ENCODE results near the gene PRKCE.
"Not testable (repeated sequence)": the region's sequence is repeated elsewhere in the genome, so short reads cannot be mapped to it uniquely, and the experiment has no call there.

Gene PRKCE

DNA sequence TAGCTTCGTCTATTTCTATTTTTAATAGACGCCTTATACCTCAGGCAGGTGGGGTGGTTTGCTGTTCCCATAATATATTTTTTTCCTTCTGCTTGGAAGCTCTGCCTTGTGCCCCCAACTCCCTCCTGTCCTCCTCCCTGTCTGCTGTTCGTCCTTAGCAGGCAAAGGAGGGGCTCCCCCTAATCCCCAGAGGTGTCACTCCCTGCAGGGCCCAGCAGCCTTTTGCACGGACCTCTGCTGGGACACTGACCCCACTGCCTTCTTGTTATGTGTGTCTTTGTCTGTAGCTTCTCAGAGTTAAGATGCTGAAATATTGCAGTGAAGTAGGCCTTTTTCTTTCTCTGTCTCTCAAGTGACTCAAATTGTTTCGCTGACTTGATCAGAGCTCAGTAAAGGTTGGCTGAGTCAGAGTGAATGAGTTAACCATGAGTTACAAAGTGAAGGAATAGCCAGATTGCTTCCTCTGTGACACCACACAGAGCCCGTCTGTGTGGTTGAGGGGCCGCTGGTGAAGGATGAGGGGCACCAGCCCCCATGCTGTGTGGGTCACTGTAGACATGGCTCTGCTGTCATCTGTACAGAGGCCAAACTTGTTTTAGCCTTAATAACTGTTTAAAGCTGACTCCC, 47.7 kb downstream of the PRKCE start:
- no peak for DNase-seq (ENCODE audit: low read depth)

DNA sequence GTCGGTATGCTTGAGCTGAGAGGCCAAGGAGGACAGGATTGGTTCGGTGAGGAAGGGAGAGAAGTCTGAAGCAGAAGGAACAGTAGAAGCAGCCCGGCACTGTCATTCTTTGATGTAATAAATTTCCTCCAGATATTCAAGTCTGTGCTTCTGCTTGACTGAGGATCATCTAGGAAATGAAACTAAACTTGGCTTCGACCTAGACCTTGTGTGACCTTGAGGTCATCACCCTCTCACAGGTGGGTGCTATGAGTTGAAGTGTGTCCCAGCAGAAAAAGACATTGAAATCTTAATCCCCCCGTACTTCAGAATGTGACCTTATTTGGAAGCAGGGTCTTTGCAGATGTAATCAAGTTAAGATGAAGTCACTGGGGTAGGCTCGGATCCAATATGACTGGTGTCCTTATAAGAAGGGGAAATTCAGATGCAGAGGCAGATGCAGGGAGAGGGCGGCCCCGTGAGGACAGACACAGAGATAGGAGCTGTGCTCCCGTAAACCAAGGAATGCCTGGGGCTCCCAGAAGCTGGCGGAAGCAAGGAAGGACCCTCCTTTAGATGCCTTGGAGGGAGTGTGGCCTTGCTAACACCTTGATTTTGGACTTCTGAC, 49.0 kb downstream of the PRKCE start:
- no peak for DNase-seq (ENCODE audit: low read depth)

DNA sequence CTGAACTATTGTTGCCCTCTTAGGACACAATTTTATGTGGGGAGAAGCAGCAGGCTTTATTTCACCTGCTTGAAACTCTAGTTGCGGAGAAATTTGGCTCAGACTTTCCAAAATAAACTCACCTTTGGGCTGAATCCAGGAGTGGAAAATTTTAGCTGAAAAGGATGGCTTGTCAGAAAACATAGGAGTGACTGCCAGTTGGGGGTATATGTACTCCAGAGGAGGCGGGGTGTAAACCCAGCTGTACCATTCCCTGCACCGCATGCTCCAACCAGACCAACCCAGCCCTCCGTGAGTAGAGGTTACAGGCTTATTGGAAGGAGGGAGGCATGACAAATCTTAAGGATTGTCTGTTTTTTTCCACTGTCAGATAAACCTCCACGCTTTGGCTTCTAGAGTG, 53.8 kb downstream of the PRKCE start:
- DNase-seq (ENCODE audit: low read depth) = no peak

DNA sequence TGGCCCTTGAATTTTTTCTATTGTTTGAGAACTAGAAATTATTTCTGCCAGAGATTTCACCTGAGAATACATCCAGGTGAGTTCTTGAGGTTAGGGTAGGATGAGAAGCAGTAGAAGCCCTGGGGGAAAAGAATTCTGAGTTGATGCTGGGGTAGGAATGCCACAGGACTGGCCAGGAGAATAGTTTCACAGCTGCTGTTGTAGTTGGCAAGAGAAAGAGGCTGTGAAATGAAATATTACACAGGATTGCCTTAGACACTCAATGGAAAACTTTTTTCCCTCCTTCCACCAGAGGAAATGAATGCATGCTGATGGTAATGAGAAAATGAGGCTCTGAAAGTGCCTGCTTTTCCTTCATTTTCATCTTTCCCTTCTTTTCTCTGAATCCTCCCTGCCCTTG, 54.6 kb downstream of the PRKCE start:
- DNase-seq (ENCODE audit: low read depth) = no peak

DNA sequence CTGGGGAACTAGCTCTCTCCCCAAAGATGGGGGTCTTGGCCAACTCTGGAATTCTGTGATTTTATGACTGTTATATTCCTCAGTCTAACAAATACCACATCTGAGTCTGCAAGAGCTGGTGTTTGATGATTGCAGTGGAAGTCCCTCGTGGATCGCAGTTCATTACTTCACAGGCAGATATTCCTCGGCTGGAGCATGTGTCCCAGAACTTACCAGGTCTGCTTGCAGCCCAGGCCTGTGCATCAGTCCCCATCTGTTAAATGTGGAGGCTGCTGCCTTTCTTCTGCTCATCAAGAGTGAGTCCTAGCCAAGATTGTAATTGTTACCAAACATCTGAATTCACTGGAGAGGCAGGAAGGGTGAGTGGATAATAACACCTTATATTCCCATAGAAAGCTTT, 55.5 kb downstream of the PRKCE start:
- DNase-seq (ENCODE audit: low read depth) = no peak

DNA sequence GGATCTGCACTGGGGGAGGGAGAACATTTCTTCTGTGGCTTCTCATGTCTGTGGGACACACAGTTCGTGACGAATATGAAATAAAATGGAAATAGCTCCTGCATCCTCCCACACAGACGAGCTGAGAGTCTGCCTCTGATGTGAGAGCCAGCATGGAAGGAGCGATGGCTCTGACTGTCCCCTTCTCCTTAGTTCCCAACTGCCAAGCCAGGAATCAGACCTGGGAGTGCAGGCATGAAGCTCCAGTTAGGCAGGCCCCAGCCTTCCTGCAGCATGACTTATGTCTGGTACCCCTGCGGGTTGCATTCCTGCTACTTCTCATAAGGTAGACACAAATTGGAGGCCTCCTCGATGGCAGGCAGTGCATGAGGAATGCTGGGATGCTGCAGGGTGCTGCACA, 56.2 kb downstream of the PRKCE start:
- no peak for DNase-seq (ENCODE audit: low read depth)

DNA sequence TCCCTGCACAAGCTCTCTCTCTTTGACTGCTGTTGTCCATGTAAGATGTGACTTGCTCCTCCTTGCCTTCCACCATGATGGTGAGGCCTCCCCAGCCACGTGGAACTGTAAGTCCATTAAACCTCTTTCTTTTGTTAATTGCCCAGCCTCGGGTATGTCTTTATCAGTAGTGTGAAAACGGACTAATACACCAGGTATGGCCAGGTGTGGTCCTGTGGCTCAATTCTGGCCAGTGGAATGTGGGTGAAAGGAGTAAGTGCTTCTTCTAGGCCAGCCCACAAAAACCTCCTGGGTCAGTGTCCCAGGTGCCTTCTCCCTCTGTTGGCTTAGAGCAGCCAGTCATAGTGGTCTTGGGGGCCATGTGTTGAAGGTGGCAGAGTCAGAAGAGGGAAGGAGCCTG, 57.0 kb downstream of the PRKCE start:
- DNase-seq (ENCODE audit: low read depth) = no peak

DNA sequence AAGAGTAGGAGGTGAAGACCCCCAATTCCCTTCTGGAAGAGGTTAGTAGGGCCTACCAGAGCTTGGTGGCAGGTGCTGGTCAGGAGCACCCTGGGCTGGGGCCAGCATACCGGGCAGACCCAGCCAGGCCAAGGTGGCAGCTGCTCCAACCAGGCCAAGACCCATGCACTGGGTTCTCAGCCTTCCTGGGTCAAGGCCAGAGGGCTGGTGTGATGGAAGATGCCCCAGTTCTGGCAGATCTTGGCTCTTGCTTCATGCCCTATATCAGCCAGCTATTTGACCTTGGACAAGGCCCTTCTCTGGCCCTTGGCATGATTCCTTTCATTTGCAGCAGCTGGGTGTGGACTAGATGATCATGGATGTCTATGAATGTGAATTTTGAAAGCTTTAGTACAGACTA, 57.7 kb downstream of the PRKCE start:
- no peak for DNase-seq (ENCODE audit: low read depth)

DNA sequence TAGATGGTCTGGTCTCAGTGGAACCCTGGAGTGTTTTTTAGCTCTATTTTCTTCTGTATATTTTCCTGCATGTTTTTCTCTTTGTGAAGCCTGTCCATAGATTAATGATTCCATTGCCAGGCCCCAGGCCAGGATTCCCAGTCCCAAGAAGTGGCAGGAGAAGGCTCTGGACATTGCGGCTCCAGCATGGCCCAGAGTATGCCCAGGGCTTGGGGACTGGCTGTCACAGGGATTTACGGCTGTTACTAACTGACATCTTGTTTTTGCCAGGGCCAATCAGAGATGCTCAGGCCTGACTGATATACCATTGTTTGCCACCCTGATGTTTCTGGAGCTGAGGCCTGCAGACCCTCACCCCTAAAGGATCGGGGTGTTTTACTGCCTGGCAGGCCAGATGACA, 59.0 kb downstream of the PRKCE start:
- DNase-seq (ENCODE audit: low read depth) = no peak

DNA sequence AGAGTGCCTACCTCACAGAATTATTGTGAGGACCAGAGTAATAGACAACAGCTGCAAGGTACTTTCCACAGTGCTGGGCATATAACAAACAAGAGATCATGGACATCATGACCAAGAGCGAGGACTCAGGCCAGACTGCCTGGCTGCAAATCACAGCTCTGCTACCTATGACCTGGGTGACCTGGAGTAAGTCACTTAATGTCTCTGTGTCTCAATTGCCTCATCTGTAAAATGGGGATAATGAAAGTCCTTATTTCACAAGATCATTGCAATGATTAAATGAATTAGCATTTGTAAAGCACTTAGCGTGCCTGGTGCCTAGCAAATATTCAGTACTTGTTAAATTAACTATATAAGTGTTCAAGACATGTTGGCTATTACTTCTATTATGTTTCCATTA, 59.7 kb downstream of the PRKCE start:
- no peak for DNase-seq (ENCODE audit: low read depth)

DNA sequence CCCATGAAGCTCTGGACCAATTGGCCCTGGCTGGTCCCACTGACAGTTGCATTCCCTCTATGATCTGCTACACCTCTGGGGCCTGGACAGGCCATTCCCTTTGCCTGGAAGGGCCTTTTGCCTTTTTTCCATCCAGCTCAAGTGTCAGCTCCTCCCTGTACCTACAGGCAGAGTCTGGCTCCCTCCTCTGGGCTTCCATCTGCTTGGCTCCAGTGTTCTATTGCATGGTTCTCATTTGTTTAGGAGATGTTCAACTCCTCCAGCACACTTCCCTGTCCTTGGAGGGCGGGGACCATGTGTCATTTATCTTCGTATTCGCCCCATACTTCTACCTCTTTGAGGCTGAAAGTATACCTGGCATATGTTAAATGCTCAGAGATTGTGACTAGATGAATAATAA, 61.1 kb downstream of the PRKCE start:
- DNase-seq (ENCODE audit: low read depth) = no peak

DNA sequence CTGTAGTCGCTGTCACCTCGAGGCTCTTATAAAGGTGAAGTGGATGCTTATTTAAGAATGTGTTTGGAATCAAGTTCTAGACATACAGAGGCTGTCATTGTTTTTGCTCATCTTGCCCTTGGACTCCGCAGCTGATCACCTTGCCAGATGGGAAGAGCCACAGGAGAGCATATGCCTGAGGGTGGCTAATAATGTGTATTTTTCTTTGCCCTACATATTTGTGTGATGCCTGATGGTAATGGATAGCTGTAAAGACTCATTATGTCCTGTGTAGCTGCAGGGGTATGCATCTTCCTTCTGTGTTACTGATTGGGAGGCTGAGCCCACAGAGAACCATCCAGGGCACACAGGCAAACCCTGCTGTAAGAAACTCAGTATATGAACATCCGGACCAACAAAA, 61.7 kb downstream of the PRKCE start:
- DNase-seq (ENCODE audit: low read depth) = no peak

DNA sequence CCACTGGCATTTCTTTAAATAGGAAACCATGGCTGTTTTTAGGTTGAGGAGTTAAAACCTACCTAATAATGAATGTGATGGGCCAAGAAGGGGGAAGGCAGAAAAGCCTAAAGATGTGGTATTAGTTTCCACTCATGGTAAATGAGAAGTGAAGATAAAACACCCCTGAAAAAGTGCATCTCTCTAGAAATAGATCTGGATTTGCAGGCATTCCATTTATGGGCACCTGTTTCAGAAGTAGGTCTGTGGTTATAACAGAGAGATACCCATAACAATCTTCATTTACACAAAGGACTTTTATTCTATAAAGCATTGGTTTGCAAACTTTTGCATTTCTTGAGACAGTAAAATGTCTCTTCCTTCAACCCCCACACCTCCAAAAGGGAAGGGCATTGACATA, 62.1 kb downstream of the PRKCE start:
- no peak for DNase-seq (ENCODE audit: low read depth)

DNA sequence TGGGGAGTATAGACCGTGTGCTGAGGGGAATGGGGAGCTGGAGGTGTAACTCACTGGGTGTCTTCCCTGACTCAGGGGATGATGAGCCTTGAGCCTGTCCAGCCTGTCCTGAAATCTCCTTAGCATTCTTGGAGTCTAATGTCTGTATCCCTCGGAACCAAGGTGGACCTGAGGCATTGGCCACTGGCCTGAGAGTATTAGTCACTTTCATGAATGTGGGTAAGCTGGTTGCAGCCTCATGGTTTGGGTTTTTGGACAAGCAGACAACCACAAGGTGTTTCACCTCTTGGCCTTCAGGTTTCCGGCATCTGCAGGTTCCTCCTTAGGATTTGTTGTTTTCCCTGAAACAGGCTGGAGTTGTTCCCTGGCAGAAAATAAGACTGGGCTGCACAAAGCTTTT, 63.2 kb downstream of the PRKCE start:
- no peak for DNase-seq (ENCODE audit: low read depth)

DNA sequence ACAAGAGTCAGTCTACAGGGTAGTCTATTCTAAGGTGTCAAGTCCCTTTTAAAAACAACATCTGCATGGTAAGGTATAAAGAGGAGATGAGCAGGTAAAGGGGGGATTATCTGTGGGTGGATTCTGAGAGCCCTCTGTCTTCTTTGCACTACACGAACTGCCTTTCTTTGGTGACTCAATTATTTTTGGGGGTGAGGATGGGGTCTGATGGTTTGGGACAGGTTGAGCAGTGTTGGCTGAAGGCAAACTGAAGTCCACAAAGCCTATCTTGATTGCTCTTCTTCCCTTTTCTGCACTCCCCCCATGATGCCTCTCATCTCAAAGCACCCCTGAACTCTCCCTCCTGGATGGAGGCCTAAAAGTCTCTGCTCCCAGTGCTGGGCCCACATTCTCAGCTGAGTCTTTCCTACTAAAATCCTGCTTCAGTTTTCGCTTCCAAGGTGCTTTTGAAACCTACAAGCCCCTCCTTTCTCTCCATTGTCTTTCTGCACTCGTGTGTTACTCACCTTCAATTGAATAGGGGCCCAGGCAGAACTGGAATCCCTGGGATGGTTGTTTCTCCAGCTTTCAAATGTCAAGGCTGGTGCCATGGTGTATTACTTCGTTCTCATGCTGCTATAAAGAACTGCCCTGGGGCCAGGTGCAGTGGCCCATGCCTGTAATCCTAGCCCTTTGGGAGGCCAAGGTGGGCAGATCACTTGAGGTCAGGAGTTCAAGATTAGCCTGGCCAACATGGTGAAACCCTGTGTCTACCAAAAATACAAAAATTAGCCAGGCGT, 64.3 kb downstream of the PRKCE start:
- DNase-seq (ENCODE audit: low read depth) = no peak

DNA sequence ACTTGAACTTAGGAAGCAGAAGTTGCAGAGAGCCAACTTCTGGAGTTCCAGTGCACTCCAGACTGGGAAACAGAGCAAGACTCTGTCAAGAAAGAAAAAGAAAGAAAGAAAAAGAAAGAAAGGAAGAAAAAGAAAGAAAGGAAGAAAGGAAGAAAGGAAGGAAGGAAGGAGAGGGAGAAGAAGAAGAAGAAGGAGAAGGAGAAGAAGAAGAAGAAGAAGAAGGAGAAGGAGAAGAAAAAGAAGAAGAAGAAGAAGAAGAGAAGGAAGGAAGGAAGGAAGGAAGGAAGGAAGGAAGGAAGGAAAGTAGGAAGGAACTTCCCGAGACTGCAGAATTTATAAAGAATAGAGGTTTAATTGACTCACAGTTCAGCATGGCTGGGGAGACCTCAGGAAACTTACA, 65.0 kb downstream of the PRKCE start:
- not testable (repeated sequence) for DNase-seq (ENCODE audit: low read depth)

DNA sequence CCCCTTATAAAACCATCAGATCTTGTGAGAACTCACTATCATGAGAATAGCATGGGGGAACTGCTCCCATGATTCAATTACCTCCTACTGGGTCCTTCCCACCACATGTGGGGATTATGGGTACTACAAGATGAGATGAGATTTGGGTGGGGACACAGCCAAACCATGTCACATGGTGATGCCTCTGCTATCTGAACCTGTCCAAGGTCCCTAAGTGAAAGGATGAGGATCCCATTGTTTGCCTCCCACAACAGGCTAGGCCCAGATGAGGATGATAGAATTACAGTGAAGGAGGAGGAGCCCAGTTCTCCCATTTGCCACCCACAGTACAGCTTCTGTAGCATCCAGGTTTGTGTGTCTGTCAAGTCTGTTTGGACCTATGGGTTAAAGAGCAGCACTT, 65.4 kb downstream of the PRKCE start:
- no peak for DNase-seq (ENCODE audit: low read depth)

DNA sequence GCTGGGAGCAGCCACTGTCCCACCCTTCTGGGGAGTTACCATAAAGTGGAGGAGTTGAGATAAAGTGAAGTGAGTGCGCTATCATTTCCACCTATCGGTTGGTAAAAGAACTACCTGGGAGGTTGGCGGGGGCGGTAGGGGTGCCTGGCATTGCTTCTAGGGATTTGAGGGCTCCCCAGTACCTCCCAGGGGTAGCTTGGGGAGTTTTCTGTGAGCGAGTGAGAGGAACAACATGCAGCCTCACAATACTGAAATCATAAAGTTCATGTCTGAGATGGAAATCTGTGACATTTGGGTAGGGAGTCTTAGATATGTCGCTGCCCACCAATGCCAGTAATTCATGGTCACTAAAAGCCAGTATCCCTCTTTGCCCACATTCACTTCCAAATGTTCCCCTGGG, 68.7 kb downstream of the PRKCE start:
- DNase-seq (ENCODE audit: low read depth) = no peak

DNA sequence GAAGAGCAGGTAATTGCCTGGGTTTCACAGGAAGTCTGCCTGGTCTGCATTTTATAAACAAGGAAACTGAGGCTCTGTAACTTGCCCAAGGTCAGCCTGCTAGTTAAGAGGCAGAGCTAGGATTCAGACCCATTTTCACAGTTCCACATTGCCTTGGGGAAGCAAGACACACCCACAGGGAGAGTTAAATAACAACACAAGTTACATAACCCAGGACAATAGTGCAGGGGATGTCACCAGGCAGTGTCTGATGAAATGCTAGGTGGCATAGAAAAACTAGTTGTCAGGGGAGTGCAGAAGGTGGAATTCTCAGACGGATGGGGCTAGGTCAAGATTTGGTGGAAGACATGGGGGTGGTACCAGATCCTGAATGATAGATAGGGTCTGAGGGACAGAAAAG, 69.7 kb downstream of the PRKCE start:
- no peak for DNase-seq (ENCODE audit: low read depth)

DNA sequence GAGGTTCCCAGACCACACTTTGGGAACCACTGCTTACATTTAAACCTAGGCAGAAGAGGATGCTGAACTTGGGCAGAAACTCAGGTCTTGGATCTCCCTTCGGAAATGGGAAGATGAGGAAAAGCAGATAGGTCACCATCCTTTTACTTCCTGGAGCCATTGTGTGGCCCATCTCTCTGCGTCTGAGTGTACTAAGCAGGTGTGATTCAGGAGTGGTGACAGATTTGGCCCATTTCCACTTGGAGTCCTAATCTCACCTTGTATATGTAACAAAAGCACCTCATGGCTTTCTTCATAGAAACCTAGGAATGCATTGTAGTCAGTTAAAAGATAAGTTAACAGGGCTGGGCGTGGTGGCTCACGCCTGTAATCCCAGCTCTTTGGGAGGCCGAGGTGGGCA, 71.0 kb downstream of the PRKCE start:
- DNase-seq (ENCODE audit: low read depth) = no peak

DNA sequence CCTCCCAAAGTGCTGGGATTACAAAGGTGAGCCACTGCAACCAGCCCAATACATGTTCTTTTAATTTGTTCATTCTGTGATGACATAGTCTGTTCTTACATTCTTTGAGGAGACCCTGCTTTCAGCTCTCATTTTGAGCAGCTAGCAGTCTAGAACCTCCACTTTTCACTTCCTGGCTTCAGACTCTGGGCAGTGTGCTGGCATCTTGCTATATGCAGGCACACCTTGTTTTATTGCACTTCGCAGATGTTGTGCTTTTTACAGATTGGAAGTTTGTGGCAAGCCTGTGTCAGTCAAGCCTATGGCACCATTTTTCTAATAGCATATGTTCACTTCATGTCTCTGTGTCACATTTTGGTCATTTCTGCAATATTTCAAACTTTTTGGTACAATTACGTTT, 72.4 kb downstream of the PRKCE start:
- DNase-seq (ENCODE audit: low read depth) = no peak

DNA sequence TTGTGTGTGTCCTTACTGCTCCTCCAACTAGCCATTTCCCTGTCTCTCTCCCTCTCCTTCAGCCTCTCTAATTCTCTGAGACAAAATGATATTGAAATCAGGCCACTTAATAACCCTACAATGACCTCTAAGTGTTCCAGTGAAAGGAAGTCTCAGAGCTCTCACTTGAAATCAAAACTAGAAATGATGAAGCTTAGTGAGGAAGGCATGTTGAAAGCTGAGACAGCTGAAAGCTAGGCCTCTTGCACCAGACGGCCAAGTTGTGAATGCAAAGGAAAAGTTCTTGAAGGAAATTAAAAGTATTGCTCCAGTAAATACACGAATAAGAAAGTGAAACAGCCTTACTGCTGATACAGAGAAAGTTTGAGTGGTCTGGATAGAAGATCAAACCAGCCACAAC, 72.9 kb downstream of the PRKCE start:
- no peak for DNase-seq (ENCODE audit: low read depth)

DNA sequence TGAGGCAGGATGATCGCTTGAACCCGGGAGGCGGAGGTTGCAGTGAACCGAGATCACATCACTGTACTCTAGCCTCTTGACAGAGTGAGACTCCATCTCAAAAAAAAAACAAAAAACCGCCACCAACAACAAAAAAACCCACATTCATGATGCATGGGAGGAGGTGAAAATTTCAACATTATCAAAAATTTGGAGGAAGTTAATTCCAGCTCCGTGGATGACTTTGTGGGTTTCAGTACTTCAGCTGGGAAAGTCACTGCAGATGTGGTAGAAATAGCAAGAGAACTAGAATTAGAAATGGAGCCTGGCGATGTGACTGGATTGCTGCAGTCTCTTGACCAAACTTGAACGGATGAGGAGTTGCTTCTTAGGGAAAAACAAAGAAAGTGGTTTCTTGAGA, 74.3 kb downstream of the PRKCE start:
- DNase-seq (ENCODE audit: low read depth) = no peak

DNA sequence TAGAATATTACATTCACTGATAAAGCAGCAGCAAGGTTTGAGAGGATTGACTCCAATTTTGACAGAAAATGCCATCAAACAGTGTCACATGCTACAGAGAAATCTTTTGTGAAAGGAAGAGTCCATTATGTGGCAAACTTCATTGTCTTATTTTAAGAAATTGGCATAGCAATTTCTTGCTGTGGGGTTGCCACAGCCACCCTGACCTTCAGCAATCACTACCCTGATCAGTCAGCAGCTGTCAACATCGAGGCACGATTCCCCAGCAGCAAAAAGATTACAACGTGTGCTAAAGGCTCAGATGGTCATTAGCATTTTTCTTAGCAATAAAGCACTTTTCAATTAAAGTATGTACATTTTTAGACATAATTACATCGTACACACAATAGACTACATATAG, 74.7 kb downstream of the PRKCE start:
- DNase-seq (ENCODE audit: low read depth) = no peak

Measured in activated gamma-delta T cell treated with anti-CD3 and anti-CD28 coated beads, Interleukin-2, amount 50 U/mL, for 16 hours (primary cell).